ENCODE data around the gene ACTR5. TPM values are rescaled to one million over a fixed set of nuclear protein-coding genes. Genes with fewer than 3 reads are reported as not detected.

ACTR5 gene
- total RNA-seq, 2 experiments from 2014 or later: 12.3 to 21.1 TPM

DNA sequence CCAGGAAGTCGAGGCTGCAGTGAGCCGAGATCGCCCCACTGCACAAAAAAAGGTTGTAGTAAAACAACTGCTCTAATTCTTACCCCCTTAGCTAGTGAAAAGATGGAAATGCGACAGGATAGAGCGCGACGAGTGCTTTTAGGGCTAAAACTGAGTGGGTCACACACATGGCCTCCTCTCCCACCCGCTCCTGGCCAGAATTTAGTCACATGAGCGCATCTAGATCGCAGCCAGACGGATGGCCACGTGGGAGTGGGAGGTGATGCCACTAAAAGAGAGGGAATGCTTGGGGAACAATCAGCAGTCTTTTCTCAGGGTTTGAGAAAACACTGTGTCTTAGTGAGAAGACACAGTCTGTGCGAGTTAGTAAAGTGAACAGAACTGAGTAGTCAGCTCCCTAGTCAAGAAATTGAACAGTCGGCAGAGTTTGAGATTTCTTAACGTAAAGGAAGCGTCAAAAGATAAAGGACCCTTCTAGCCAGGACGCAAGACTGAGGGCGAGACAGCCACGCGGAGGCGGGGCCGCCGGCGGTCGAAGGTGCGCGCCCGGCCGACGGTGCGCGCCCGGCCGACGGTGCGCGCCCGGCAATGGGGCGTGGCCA is 664 bp upstream of the ACTR5 start:
- ChIA-PET CTCF (ENCODE audit: unreplicated experiment) (no interaction called here), POLR2A (interaction anchor here (0.5 to 1.5 kb wide), 6 partner anchors 9 to 286 kb away, joined by 3 to 10 read pairs (median 4); partner anchors contain the start of gene DHX35)
- Histone ChIP-seq H3K4me1 (ENCODE audit: insufficient read depth, low read length, poor library complexity, severe bottlenecking) (peaks cover 24% of the 10 kb centered on the region), H2AFZ (ENCODE audit: low read length) (peak overlapping the region; percentile 98), H3K9me3 (ENCODE audit: low read length) (no peaks in the 10 kb centered on the region), H3K4me2 (ENCODE audit: low read length) (peak overlapping the region; percentile 94), H4K20me1 (ENCODE audit: insufficient read depth, low read length) (peaks cover 15% of the 10 kb centered on the region), H3K79me2 (ENCODE audit: insufficient read depth, low read depth, low read length) (peaks cover 12% of the 10 kb centered on the region), H3K4me3 (ENCODE audit: low read depth, low read length, poor library complexity, severe bottlenecking) (peak overlapping the region; percentile 94), H3K9me2 (ENCODE audit: insufficient read depth, low read length) (no peaks in the 10 kb centered on the region), H3K36me3 (ENCODE audit: insufficient read depth, low read length) (peaks cover 22% of the 10 kb centered on the region; the same call in 1 of the 2 replicates), H3K27ac (ENCODE audit: low read depth, low read length, poor library complexity, severe bottlenecking) (peak overlapping the region; percentile 62)
- intact Hi-C loops (cut with micrococcal nuclease; ENCODE audit: unreplicated experiment): loop anchor here (1.0 kb wide), 1 partner anchor 145 kb away; no protein-coding TSS in a partner anchor
- no TSS peak for BruUV-seq (replicated peaks)
- DNase-seq (ENCODE audit: low spot score): no peak
- TF ChIP-seq EZH2phosphoT487 (IDR thresholded peaks at IDR 0.05; ENCODE audit: borderline replicate concordance, low read depth, low read length): no peak
- TF ChIP-seq, protein P1, sequence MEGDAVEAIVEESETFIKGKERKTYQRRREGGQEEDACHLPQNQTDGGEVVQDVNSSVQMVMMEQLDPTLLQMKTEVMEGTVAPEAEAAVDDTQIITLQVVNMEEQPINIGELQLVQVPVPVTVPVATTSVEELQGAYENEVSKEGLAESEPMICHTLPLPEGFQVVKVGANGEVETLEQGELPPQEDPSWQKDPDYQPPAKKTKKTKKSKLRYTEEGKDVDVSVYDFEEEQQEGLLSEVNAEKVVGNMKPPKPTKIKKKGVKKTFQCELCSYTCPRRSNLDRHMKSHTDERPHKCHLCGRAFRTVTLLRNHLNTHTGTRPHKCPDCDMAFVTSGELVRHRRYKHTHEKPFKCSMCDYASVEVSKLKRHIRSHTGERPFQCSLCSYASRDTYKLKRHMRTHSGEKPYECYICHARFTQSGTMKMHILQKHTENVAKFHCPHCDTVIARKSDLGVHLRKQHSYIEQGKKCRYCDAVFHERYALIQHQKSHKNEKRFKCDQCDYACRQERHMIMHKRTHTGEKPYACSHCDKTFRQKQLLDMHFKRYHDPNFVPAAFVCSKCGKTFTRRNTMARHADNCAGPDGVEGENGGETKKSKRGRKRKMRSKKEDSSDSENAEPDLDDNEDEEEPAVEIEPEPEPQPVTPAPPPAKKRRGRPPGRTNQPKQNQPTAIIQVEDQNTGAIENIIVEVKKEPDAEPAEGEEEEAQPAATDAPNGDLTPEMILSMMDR (conservative IDR thresholded peaks at IDR 0.05; ENCODE audit: low read length): no peak

GRCh38 chr20:38748861-38749149 is 545 bp downstream of the ACTR5 start:
- H3K36me3 ChIP-seq (ENCODE audit: insufficient read depth, low read length): peaks cover 35% of the 10 kb centered on the region; the same call in 1 of the 2 replicates
- H3K4me1 ChIP-seq (ENCODE audit: insufficient read depth, low read length, poor library complexity, severe bottlenecking): peaks cover 24% of the 10 kb centered on the region
- peaks cover 12% of the 10 kb centered on the region for H3K79me2 ChIP-seq (ENCODE audit: insufficient read depth, low read depth, low read length)
- BruUV-seq (replicated peaks): no TSS peak
- peak overlapping the region; percentile 98; the same call in 1 of the 2 replicates for H2AFZ ChIP-seq (ENCODE audit: low read length)
- ChIA-PET CTCF (ENCODE audit: unreplicated experiment) (interaction anchor here (0.6 kb wide), 1 partner anchor 87 kb away, joined by 3 read pairs; no protein-coding TSS in a partner anchor), POLR2A (interaction anchor here (0.6 to 1.5 kb wide), 7 partner anchors 8 to 215 kb away, joined by 3 to 6 read pairs (median 3); partner anchors contain the start of gene PPP1R16B)
- H4K20me1 ChIP-seq (ENCODE audit: insufficient read depth, low read length): peaks cover 15% of the 10 kb centered on the region
- DNase-seq (ENCODE audit: low spot score): no peak
- H3K27ac ChIP-seq (ENCODE audit: low read depth, low read length, poor library complexity, severe bottlenecking): peak overlapping the region; percentile 62
- no peaks in the 10 kb centered on the region for H3K9me2 ChIP-seq (ENCODE audit: insufficient read depth, low read length)
- H3K9me3 ChIP-seq (ENCODE audit: low read length): no peaks in the 10 kb centered on the region
- intact Hi-C loops (cut with micrococcal nuclease; ENCODE audit: unreplicated experiment): loop anchor here (1.0 kb wide), 1 partner anchor 143 kb away; no protein-coding TSS in a partner anchor
- TF ChIP-seq, protein P1 (conservative IDR thresholded peaks at IDR 0.05; ENCODE audit: low read length): no peak
- TF ChIP-seq EZH2phosphoT487 (IDR thresholded peaks at IDR 0.05; ENCODE audit: borderline replicate concordance, low read depth, low read length): no peak
- H3K4me2 ChIP-seq (ENCODE audit: low read length): peak overlapping the region; percentile 94
- peak overlapping the region; percentile 94 for H3K4me3 ChIP-seq (ENCODE audit: low read depth, low read length, poor library complexity, severe bottlenecking)

Measured in OCI-LY7 (cell line).